Astrocyte (in vitro differentiated cells and primary cell): ENCODE results near the gene ST6GALNAC6. TPM values are rescaled to one million over a fixed set of nuclear protein-coding genes. Genes with fewer than 3 reads are reported as not detected.

Experiments
- DNase-seq: peaks from one replicate; pipeline ENCODE4 v3.0.0-alpha.2; 2010; ENCODE audit warnings: low read depth
- FAIRE-seq: peaks from 2 replicates; lab custom pipeline; 2011; peaks lifted over from hg19 to GRCh38; lab: Jason Lieb, UNC
- H2AFZ ChIP-seq: 2 replicates; pipeline ENCODE4 v1.6.0; 2012; ENCODE audit warnings: low read depth, low read length, inconsistent platforms
- H3K27ac ChIP-seq: 2 replicates; pipeline ENCODE4 v1.5.1; 2011; ENCODE audit warnings: low read depth, low read length, inconsistent platforms
- H3K27me3 ChIP-seq: 2 replicates; pipeline ENCODE4 v1.6.0; 2011; ENCODE audit warnings: low read length, inconsistent platforms; ENCODE audit not compliant: insufficient read depth
- H3K36me3 ChIP-seq: 2 replicates; pipeline ENCODE4 v1.5.1; 2011; ENCODE audit warnings: low read length, inconsistent platforms; ENCODE audit not compliant: insufficient read depth
- H3K4me1 ChIP-seq: 2 replicates; pipeline ENCODE4 v1.5.1; 2011; ENCODE audit warnings: low read length, inconsistent platforms; ENCODE audit not compliant: insufficient read depth
- H3K4me2 ChIP-seq: 2 replicates; pipeline ENCODE4 v1.6.0; 2012; ENCODE audit warnings: low read length, inconsistent platforms
- H3K4me3 ChIP-seq: 2 replicates; pipeline ENCODE4 v1.5.1; 2011; ENCODE audit warnings: low read depth, mild to moderate bottlenecking, low read length, inconsistent platforms; ENCODE audit not compliant: insufficient read depth
- H3K79me2 ChIP-seq: 2 replicates; pipeline ENCODE4 v1.6.0; 2012; ENCODE audit warnings: mild to moderate bottlenecking, low read length, inconsistent platforms; ENCODE audit not compliant: insufficient read depth
- H3K9ac ChIP-seq: 2 replicates; pipeline ENCODE4 v1.6.0; 2012; ENCODE audit warnings: mild to moderate bottlenecking, low read length, inconsistent platforms
- H3K9me3 ChIP-seq: 2 replicates; pipeline ENCODE4 v1.5.1; 2012; ENCODE audit warnings: low read depth, mild to moderate bottlenecking, low read length, inconsistent platforms; ENCODE audit not compliant: insufficient read depth
- H4K20me1 ChIP-seq: 2 replicates; pipeline ENCODE4 v1.6.0; 2012; ENCODE audit warnings: low read length, inconsistent platforms; ENCODE audit not compliant: insufficient read depth
- H3K27ac Mint-ChIP-seq: one replicate; pipeline ENCODE4 v1.8.0; 2021; ENCODE audit warnings: mild to moderate bottlenecking, mixed read lengths; ENCODE audit not compliant: unreplicated experiment
- H3K27me3 Mint-ChIP-seq: one replicate; pipeline ENCODE4 v1.8.0; 2021; ENCODE audit warnings: low read depth, mixed read lengths; ENCODE audit not compliant: unreplicated experiment
- H3K36me3 Mint-ChIP-seq: one replicate; pipeline ENCODE4 v1.8.0; 2021; ENCODE audit warnings: low read depth, mixed read lengths; ENCODE audit not compliant: unreplicated experiment
- H3K4me1 Mint-ChIP-seq: one replicate; pipeline ENCODE4 v1.8.0; 2021; ENCODE audit warnings: low read depth, mixed read lengths; ENCODE audit not compliant: unreplicated experiment
- H3K4me3 Mint-ChIP-seq: one replicate; pipeline ENCODE4 v1.8.0; 2021; ENCODE audit warnings: mild to moderate bottlenecking, moderate library complexity, mixed read lengths; ENCODE audit not compliant: unreplicated experiment
- H3K9me3 Mint-ChIP-seq: one replicate; pipeline ENCODE4 v1.8.0; 2021; ENCODE audit warnings: mild to moderate bottlenecking, mixed read lengths; ENCODE audit not compliant: unreplicated experiment
- CTCF ChIP-seq: IDR thresholded peaks from 2 replicates; pipeline ENCODE4 v1.5.1; 2011; ENCODE audit warnings: low read depth, mild to moderate bottlenecking, inconsistent platforms, low read length, moderate library complexity; ENCODE audit not compliant: insufficient read depth
- EZH2 ChIP-seq: IDR thresholded peaks from 2 replicates; pipeline ENCODE4 v1.6.1; 2012; ENCODE audit warnings: mild to moderate bottlenecking, low read length, inconsistent platforms; ENCODE audit not compliant: insufficient read depth
- total RNA-seq: library from RNA; stranded (reverse); gene quantifications from 2 replicates; pipeline ENCODE4 v1.2.1, GENCODE V29; 2021

The ST6GALNAC6 gene
- total RNA-seq, 1 donor from 2014 or later: 30.4 TPM

GRCh38 chr9:127847833-127848755 lies 51.3 kb downstream of the ST6GALNAC6 start:
- Histone ChIP-seq H3K36me3 (no peaks in the 10 kb centered on the region), H3K9ac (no peak overlapping the region), H3K9me3 (peaks cover 19% of the 10 kb centered on the region), H3K4me1 (peaks cover 21% of the 10 kb centered on the region), H3K27me3 (no peaks in the 10 kb centered on the region), H3K4me2 (no peak overlapping the region), H3K27ac (no peak overlapping the region), H4K20me1 (peaks cover 10% of the 10 kb centered on the region), H2AFZ (no peak overlapping the region), H3K4me3 (no peak overlapping the region), H3K79me2 (peaks cover 79% of the 10 kb centered on the region)
- peaks cover 4% of the 10 kb centered on the region for H3K36me3 Mint-ChIP-seq
- TF ChIP-seq EZH2 (no peak), CTCF (no peak)
- FAIRE-seq: no peak
- no peak overlapping the region for H3K27ac Mint-ChIP-seq
- H3K4me3 Mint-ChIP-seq: no peak overlapping the region
- no peak for DNase-seq
- H3K4me1 Mint-ChIP-seq: peaks cover 2% of the 10 kb centered on the region
- H3K9me3 Mint-ChIP-seq: peaks cover 25% of the 10 kb centered on the region
- H3K27me3 Mint-ChIP-seq: peaks cover 7% of the 10 kb centered on the region

- FAIRE-seq: no peak
- no peaks in the 10 kb centered on the region for H3K27me3 ChIP-seq
- peaks cover 72% of the 10 kb centered on the region for H3K79me2 ChIP-seq
- Mint-ChIP-seq H3K36me3 (peaks cover 4% of the 10 kb centered on the region), H3K27me3 (peaks cover 5% of the 10 kb centered on the region), H3K4me3 (no peak overlapping the region), H3K4me1 (peaks cover 2% of the 10 kb centered on the region), H3K9me3 (peaks cover 25% of the 10 kb centered on the region), H3K27ac (no peak overlapping the region)
- H3K9me3 ChIP-seq: peaks cover 19% of the 10 kb centered on the region
- no peak for TF ChIP-seq EZH2
- no peak for TF ChIP-seq CTCF
- no peak overlapping the region for H3K4me2 ChIP-seq
- no peak for DNase-seq
- no peak overlapping the region for H3K4me3 ChIP-seq
- no peaks in the 10 kb centered on the region for H3K36me3 ChIP-seq
- peaks cover 10% of the 10 kb centered on the region for H4K20me1 ChIP-seq
- H3K9ac ChIP-seq: no peak overlapping the region
- peaks cover 16% of the 10 kb centered on the region for H3K4me1 ChIP-seq
- no peak overlapping the region for H3K27ac ChIP-seq
- H2AFZ ChIP-seq: no peak overlapping the region
These were observed 52.3 kb downstream of the ST6GALNAC6 start for GRCh38 chr9:127847178-127847510.
